SU-DHL-6 (cell line): ENCODE measurements around the gene NMT1.

ENCODE experiments used
- EZH2phosphoT487 ChIP-seq: fragments of 200-600 bp; sonication (generic), shearing (Covaris generic); conservative IDR thresholded peaks from 2 replicates; pipeline ENCODE4 v1.6.1; 2018; ENCODE audit warnings: mild to moderate bottlenecking, antibody characterized with exemption, low read length, moderate library complexity, mixed read lengths
- TF ChIP-seq, protein P1 (sequence below): fragments of 200-600 bp; sonication (generic); IDR thresholded peaks from one replicate; pipeline ENCODE4 v1.5.1; 2017; ENCODE audit warnings: antibody characterized with exemption, mild to moderate bottlenecking, low read length, moderate library complexity; ENCODE audit not compliant: insufficient read depth, poor library complexity, severe bottlenecking

DNA sequence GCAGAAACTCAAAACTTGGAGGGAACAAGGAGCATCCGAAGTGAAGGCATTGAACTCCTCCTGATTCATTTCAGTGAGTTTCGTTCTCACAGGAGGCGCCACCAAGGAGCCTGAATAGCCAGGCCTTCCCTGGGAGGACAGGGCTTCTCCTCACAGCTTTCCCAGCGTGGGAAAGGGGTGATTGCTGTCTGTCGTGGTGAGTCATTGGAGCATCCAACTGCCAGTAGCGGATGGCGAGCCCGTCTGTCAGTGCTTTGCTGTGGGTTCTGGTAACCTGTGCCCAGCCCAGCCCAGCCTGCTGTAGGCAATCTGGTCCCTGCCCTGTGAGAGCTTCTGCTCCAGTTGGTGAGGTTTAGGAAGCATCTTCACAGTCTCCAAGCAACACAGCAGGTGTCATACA, 42.9 kb downstream of the NMT1 start:
- TF ChIP-seq, protein P1, sequence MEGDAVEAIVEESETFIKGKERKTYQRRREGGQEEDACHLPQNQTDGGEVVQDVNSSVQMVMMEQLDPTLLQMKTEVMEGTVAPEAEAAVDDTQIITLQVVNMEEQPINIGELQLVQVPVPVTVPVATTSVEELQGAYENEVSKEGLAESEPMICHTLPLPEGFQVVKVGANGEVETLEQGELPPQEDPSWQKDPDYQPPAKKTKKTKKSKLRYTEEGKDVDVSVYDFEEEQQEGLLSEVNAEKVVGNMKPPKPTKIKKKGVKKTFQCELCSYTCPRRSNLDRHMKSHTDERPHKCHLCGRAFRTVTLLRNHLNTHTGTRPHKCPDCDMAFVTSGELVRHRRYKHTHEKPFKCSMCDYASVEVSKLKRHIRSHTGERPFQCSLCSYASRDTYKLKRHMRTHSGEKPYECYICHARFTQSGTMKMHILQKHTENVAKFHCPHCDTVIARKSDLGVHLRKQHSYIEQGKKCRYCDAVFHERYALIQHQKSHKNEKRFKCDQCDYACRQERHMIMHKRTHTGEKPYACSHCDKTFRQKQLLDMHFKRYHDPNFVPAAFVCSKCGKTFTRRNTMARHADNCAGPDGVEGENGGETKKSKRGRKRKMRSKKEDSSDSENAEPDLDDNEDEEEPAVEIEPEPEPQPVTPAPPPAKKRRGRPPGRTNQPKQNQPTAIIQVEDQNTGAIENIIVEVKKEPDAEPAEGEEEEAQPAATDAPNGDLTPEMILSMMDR, result no peak
- TF ChIP-seq EZH2phosphoT487, result no peak
